ENCODE data around the gene APELA. TPM values are rescaled to one million over a fixed set of nuclear protein-coding genes. Genes with fewer than 3 reads are reported as not detected.
A peak's percentile ranks its signal among the peaks of the same experiment; 100 is the strongest.

Gene APELA
- total and polyA plus RNA-seq, 2 experiments from 2014 or later = not detected

DNA sequence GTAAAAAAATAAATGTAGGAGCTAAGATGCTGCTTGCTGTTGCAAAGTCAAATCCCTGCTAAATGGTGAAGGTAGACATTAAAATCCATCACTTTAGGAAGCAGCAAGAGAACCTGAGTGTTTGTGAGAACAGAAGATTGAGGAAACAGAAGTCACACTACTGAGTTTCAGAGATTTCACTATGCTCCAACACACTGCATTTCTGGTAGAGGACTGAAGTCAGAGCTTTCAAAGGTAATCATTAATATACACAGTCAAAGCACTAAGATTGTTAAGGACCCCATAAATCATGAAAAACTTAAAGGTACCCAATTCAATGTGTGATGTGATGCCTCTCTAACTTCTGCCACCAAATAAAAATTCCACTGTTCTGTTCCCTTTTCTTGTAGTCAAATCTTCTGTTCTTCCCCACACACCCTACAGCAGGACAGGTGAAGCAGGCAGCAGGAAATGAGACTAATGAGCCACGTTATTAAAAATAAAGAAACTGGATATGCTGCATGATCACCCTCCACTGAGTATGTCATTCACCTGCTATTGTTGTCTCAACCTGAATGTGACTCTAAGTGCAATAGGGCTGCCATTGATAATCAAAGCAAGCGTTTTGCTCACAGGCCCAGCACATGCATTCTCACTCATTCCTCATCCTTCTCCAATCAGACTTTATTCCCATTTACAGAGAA, 28.9 kb upstream of the APELA start:
- H3K36me3 ChIP-seq (ENCODE audit: low read depth) = no peaks in the 10 kb centered on the region
- in situ Hi-C loops (cut with MboI) = no loop called here
- 24 to 28% methylated on average over 2 of the region's 2 CpGs for WGBS, 2 experiments (ENCODE audit: low coverage in 1 of 2, low lambda C conversion rate in 2 of 2, missing lambda C conversion rate in 2 of 2)

DNA sequence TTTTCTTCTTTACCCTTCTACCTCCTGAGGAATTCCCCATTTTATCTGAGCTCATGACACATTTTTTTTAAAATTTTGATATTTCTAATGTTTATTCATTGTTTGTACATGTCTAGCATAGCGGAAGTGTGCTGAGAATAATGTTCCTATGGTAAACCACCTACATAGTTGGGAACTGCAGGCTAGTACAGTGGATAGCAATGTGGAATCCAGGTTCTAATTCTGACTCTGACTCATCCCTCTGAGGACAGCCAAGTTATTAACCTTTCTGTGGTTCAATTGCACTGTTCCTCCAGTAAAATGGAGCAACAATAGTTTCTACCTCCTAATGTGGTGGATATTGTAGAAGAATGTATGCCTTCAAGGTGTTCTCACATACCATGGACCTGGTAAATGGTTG, 20.6 kb upstream of the APELA start:
- Histone ChIP-seq H3K36me3 (ENCODE audit: low read depth) (no peaks in the 10 kb centered on the region), H3K27me3 (replicated peaks; ENCODE audit: insufficient read depth) (no peaks in the 10 kb centered on the region), H4K20me1 (ENCODE audit: insufficient read depth) (no peaks in the 10 kb centered on the region), H3F3A (ENCODE audit: insufficient read depth) (no peaks in the 10 kb centered on the region), H3K4me1 (ENCODE audit: insufficient read depth) (no peaks in the 10 kb centered on the region), H3K9me3 (ENCODE audit: low read depth) (no peaks in the 10 kb centered on the region), H2AFZ (no peak overlapping the region), H3K9ac (no peak overlapping the region), H3K9me2 (ENCODE audit: insufficient read depth) (no peaks in the 10 kb centered on the region), H3K79me2 (ENCODE audit: insufficient read depth) (no peaks in the 10 kb centered on the region), H3K4me3 (no peak overlapping the region), H3K4me2 (ENCODE audit: unreplicated experiment) (no peak overlapping the region), H3K27ac (no peak overlapping the region)
- DNase-seq = no peak
- TF ChIP-seq EZH2 (IDR thresholded peaks at IDR 0.05; ENCODE audit: insufficient read depth, poor library complexity, severe bottlenecking) (no peak), EZH2phosphoT487 (IDR thresholded peaks at IDR 0.05; ENCODE audit: insufficient read depth, low read depth) (no peak)
- 50 to 55% methylated on average over 1 of the region's 1 CpG for WGBS, 2 experiments (ENCODE audit: low coverage in 1 of 2, low lambda C conversion rate in 2 of 2, missing lambda C conversion rate in 2 of 2)
- in situ Hi-C loops (cut with MboI) = no loop called here

More for the DNA sequence above, 28.9 kb upstream of the APELA start:
- H3K27me3 ChIP-seq (replicated peaks; ENCODE audit: insufficient read depth) = no peaks in the 10 kb centered on the region
- H3K4me1 ChIP-seq (ENCODE audit: insufficient read depth) = 0 out of 2 replicates have a peak, but pooled peaks cover 6% of the 10 kb centered on the region
- no peaks in the 10 kb centered on the region for H3K9me2 ChIP-seq (ENCODE audit: insufficient read depth)
- no peak overlapping the region for H3K4me3 ChIP-seq
- no peak overlapping the region for H3K4me2 ChIP-seq (ENCODE audit: unreplicated experiment)
- H2AFZ ChIP-seq = no peak overlapping the region
- no peak overlapping the region for H3K9ac ChIP-seq
- TF ChIP-seq EZH2phosphoT487 (IDR thresholded peaks at IDR 0.05; ENCODE audit: insufficient read depth, low read depth) (no peak), EZH2 (IDR thresholded peaks at IDR 0.05; ENCODE audit: insufficient read depth, poor library complexity, severe bottlenecking) (no peak)
- H3K27ac ChIP-seq = no peak overlapping the region
- no peaks in the 10 kb centered on the region for H4K20me1 ChIP-seq (ENCODE audit: insufficient read depth)
- H3F3A ChIP-seq (ENCODE audit: insufficient read depth) = no peaks in the 10 kb centered on the region
- no peak for DNase-seq
- H3K9me3 ChIP-seq (ENCODE audit: low read depth) = no peaks in the 10 kb centered on the region
- H3K79me2 ChIP-seq (ENCODE audit: insufficient read depth) = no peaks in the 10 kb centered on the region

DNA sequence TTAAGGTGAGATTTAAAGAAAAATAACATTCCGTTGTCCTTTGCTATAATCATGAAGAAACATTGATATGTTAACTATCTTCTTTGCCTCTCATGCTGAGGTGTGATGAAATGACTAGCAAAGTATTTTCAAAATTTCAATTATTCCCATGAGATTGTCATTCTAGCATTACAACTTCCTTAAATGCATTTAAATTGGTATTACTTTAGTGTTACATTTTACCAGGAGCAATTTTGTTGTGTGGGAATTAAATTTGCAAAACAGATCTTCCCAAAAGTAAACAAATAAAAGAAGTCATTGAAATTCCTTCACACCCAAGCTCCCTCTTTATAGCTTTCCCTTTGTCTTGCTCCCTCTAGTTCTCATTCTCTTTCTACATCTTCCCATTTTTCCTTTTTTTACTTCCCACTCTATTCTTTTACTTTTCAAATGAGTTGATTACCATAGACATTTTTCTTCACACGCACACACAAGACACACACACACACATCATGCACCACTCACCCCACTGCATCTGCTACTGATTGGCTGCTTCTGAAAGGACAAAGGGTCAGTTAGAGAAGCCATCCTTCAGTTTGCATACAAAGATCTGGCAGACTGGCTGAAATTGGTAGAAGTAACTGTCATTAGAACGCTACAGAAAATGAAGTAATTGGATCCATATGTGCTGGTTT, 10.0 kb upstream of the APELA start:
- no peak overlapping the region for H3K27ac ChIP-seq
- H3K4me1 ChIP-seq (ENCODE audit: insufficient read depth) = no peaks in the 10 kb centered on the region
- in situ Hi-C loops (cut with MboI) = no loop called here
- H3K36me3 ChIP-seq (ENCODE audit: low read depth) = no peaks in the 10 kb centered on the region
- H2AFZ ChIP-seq = peak overlapping the region; percentile 52; the same call in 1 of the 2 replicates
- no peaks in the 10 kb centered on the region for H3K79me2 ChIP-seq (ENCODE audit: insufficient read depth)
- H3K9ac ChIP-seq = no peak overlapping the region
- peak; percentile 11 for DNase-seq
- TF ChIP-seq EZH2 (IDR thresholded peaks at IDR 0.05; ENCODE audit: insufficient read depth, poor library complexity, severe bottlenecking) = no peak
- TF ChIP-seq EZH2phosphoT487 (IDR thresholded peaks at IDR 0.05; ENCODE audit: insufficient read depth, low read depth) = no peak
- H3K9me3 ChIP-seq (ENCODE audit: low read depth) = no peaks in the 10 kb centered on the region
- no peaks in the 10 kb centered on the region for H3K9me2 ChIP-seq (ENCODE audit: insufficient read depth)
- no peaks in the 10 kb centered on the region for H3K27me3 ChIP-seq (replicated peaks; ENCODE audit: insufficient read depth)
- H4K20me1 ChIP-seq (ENCODE audit: insufficient read depth) = no peaks in the 10 kb centered on the region
- H3F3A ChIP-seq (ENCODE audit: insufficient read depth) = no peaks in the 10 kb centered on the region
- no peak overlapping the region for H3K4me3 ChIP-seq
- H3K4me2 ChIP-seq (ENCODE audit: unreplicated experiment) = peak overlapping the region; percentile 35
- 23 to 26% methylated on average over 3 of the region's 3 CpGs for WGBS, 2 experiments (ENCODE audit: low coverage in 1 of 2, low lambda C conversion rate in 2 of 2, missing lambda C conversion rate in 2 of 2)

DNA sequence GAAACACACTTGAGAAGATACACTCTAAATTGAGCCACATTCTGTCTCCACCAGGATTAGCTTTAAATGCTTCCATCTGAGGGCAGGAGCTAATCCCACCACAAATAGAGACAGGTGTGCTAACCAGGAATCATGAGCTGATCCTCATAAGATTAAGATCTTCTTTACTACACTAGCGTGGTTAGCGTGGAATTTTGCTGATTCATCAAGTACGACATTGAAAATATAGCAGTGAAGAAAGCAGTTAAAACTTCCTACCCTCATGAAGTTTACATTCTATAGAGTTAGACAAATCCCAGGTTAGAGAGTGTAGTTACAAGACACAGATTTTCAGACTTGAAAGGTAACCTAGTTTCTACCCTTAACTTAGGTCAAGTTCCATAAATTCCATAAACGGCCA, 5.3 kb upstream of the APELA start:
- Histone ChIP-seq H3K9me3 (ENCODE audit: low read depth) (no peaks in the 10 kb centered on the region), H2AFZ (no peak overlapping the region), H3K4me1 (ENCODE audit: insufficient read depth) (no peaks in the 10 kb centered on the region), H3K27me3 (replicated peaks; ENCODE audit: insufficient read depth) (no peaks in the 10 kb centered on the region), H3K36me3 (ENCODE audit: low read depth) (no peaks in the 10 kb centered on the region), H3K9ac (no peak overlapping the region), H4K20me1 (ENCODE audit: insufficient read depth) (no peaks in the 10 kb centered on the region), H3K79me2 (ENCODE audit: insufficient read depth) (no peaks in the 10 kb centered on the region), H3K27ac (no peak overlapping the region), H3F3A (ENCODE audit: insufficient read depth) (no peaks in the 10 kb centered on the region), H3K4me3 (no peak overlapping the region), H3K9me2 (ENCODE audit: insufficient read depth) (no peaks in the 10 kb centered on the region), H3K4me2 (ENCODE audit: unreplicated experiment) (no peak overlapping the region)
- DNase-seq = no peak
- in situ Hi-C loops (cut with MboI) = no loop called here
- TF ChIP-seq EZH2 (IDR thresholded peaks at IDR 0.05; ENCODE audit: insufficient read depth, poor library complexity, severe bottlenecking) = no peak
- TF ChIP-seq EZH2phosphoT487 (IDR thresholded peaks at IDR 0.05; ENCODE audit: insufficient read depth, low read depth) = no peak
- WGBS, 2 experiments (ENCODE audit: low coverage in 1 of 2, low lambda C conversion rate in 2 of 2, missing lambda C conversion rate in 2 of 2) = 68 to 72% methylated on average over 4 of the region's 4 CpGs

Measured in GM23248 (cell line).